ES-I3 (cell line): ENCODE results near the gene KRTAP10-7.

ENCODE experiments used
- H3K36me3 ChIP-seq: 2 replicates; pipeline ENCODE4 v1.6.1; 2013; ENCODE audit warnings: mild to moderate bottlenecking, low read length, control low read depth, moderate library complexity; ENCODE audit not compliant: insufficient read depth
- H3K4me1 ChIP-seq: 2 replicates; pipeline ENCODE4 v1.6.1; 2013; ENCODE audit warnings: mild to moderate bottlenecking, control low read depth, low read length; ENCODE audit not compliant: insufficient read depth
- H3K9ac ChIP-seq: 2 replicates; pipeline ENCODE4 v1.6.1; 2013; ENCODE audit warnings: low read depth, mild to moderate bottlenecking, low read length, moderate library complexity
- H3K9me3 ChIP-seq: 2 replicates; pipeline ENCODE4 v1.6.1; 2013; ENCODE audit warnings: mild to moderate bottlenecking, low read length, moderate library complexity; ENCODE audit not compliant: control insufficient read depth, insufficient read depth

KRTAP10-7 gene

DNA sequence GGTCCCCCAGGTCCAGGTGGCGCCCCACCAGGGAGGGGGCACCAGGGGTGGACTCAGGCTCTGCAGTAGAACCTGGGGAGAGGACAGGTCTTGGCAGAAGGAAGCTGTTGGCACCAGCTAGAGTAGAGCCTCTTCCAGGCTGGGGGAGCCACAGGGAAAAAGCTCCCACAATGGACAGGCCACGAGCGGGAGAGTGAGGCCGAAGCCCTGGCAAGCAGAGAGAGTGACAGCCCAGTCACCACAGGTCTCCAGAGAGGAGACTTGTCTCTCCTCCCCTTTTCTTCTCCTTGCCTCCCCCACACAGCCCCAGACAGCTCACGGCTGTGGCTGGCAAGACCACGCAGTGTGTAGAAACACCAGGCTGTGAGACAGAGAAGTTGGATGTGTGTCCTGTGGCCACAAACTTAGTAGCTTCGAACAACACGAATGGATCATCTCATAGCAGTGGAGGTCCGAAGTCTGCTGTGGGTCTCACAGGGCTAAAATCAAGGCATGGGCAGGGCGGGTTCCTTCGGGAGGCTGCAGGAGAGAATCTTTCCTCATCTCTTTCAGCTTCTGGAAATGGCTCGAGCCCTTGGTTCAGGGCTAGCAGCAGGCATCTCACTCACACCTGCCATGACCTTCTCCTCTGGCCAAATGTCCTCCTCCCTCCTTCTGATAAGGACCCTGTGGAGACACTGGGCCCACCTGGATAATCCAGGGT, 50.7 kb downstream of the KRTAP10-7 start:
- no peaks in the 10 kb centered on the region for H3K36me3 ChIP-seq
- no peak overlapping the region for H3K9ac ChIP-seq
- H3K9me3 ChIP-seq = no peaks in the 10 kb centered on the region
- no peaks in the 10 kb centered on the region for H3K4me1 ChIP-seq
